Glutamatergic neuron (in vitro differentiated cells): Measurements from ENCODE around the gene NF1. TPM values are rescaled to one million over a fixed set of nuclear protein-coding genes. Genes with fewer than 3 reads are reported as not detected.

ENCODE experiments used
- DNase-seq: peaks from one replicate; pipeline ENCODE4 v3.0.0; 2022
- H3K27ac Mint-ChIP-seq: one replicate; pipeline ENCODE4 v1.8.0; 2020; ENCODE audit warnings: mild to moderate bottlenecking, mixed read lengths, inconsistent platforms; ENCODE audit not compliant: unreplicated experiment
- H3K27me3 Mint-ChIP-seq: one replicate; pipeline ENCODE4 v1.8.0; 2020; ENCODE audit warnings: mild to moderate bottlenecking, moderate library complexity, mixed read lengths, inconsistent platforms; ENCODE audit not compliant: unreplicated experiment
- H3K36me3 Mint-ChIP-seq: one replicate; pipeline ENCODE4 v1.8.0; 2020; ENCODE audit warnings: mild to moderate bottlenecking, mixed read lengths, inconsistent platforms; ENCODE audit not compliant: unreplicated experiment
- H3K4me1 Mint-ChIP-seq: one replicate; pipeline ENCODE4 v1.8.0; 2020; ENCODE audit warnings: mild to moderate bottlenecking, low read depth, mixed read lengths, inconsistent platforms; ENCODE audit not compliant: unreplicated experiment
- H3K4me3 Mint-ChIP-seq: one replicate; pipeline ENCODE4 v1.8.0; 2020; ENCODE audit warnings: mild to moderate bottlenecking, mixed read lengths, inconsistent platforms; ENCODE audit not compliant: unreplicated experiment
- H3K9me3 Mint-ChIP-seq: one replicate; pipeline ENCODE4 v1.8.0; 2020; ENCODE audit warnings: mild to moderate bottlenecking, moderate library complexity, mixed read lengths, inconsistent platforms; ENCODE audit not compliant: unreplicated experiment
- CTCF ChIP-seq: fragments of 200-600 bp; sonication (generic); IDR thresholded peaks from one replicate; pipeline ENCODE4 v1.5.0; 2021; ENCODE audit not compliant: partially characterized antibody, unreplicated experiment
- total RNA-seq: library from RNA; stranded (reverse); fragmentation: NEBNext Ultra II Directional; extraction: Animal tissue kit (Norgen Biotek cat#: 25700); gene quantifications from one replicate; pipeline ENCODE4 v1.2.1, GENCODE V29; 2021; ENCODE audit not compliant: unreplicated experiment

NF1 gene
- total RNA-seq, 1 donor from 2014 or later: 87.6 TPM

- TF ChIP-seq CTCF: no peak
- Mint-ChIP-seq H3K27ac (peak overlapping the region; percentile 85), H3K9me3 (no peaks in the 10 kb centered on the region), H3K4me1 (peaks cover 10% of the 10 kb centered on the region), H3K36me3 (no peaks in the 10 kb centered on the region), H3K27me3 (peaks cover 3% of the 10 kb centered on the region), H3K4me3 (no peak overlapping the region)
- DNase-seq: no peak
These were observed 174.8 kb downstream of the NF1 start for GRCh38 chr17:31269578-31269983.

- Mint-ChIP-seq H3K4me1 (peaks cover 10% of the 10 kb centered on the region), H3K4me3 (no peak overlapping the region), H3K36me3 (no peaks in the 10 kb centered on the region), H3K27me3 (peaks cover 3% of the 10 kb centered on the region), H3K9me3 (no peaks in the 10 kb centered on the region), H3K27ac (peak overlapping the region; percentile 65)
- no peak for DNase-seq
- no peak for TF ChIP-seq CTCF
These were observed 177.5 kb downstream of the NF1 start for GRCh38 chr17:31272236-31272635.

GRCh38 chr17:31272803-31273202 lies 178.0 kb downstream of the NF1 start:
- no peak overlapping the region for H3K27ac Mint-ChIP-seq
- no peak for TF ChIP-seq CTCF
- H3K4me1 Mint-ChIP-seq: peaks cover 10% of the 10 kb centered on the region
- peaks cover 1% of the 10 kb centered on the region for H3K36me3 Mint-ChIP-seq
- DNase-seq: no peak
- H3K27me3 Mint-ChIP-seq: peaks cover 3% of the 10 kb centered on the region
- H3K9me3 Mint-ChIP-seq: no peaks in the 10 kb centered on the region
- H3K4me3 Mint-ChIP-seq: no peak overlapping the region

GRCh38 chr17:31273516-31273915 lies 178.7 kb downstream of the NF1 start:
- Mint-ChIP-seq H3K36me3 (peaks cover 6% of the 10 kb centered on the region), H3K27ac (no peak overlapping the region), H3K27me3 (peaks cover 3% of the 10 kb centered on the region), H3K4me1 (peaks cover 10% of the 10 kb centered on the region), H3K9me3 (peaks cover 1% of the 10 kb centered on the region), H3K4me3 (no peak overlapping the region)
- no peak for DNase-seq
- TF ChIP-seq CTCF: no peak

- H3K27me3 Mint-ChIP-seq: peaks cover 3% of the 10 kb centered on the region
- peaks cover 6% of the 10 kb centered on the region for H3K4me1 Mint-ChIP-seq
- H3K4me3 Mint-ChIP-seq: no peak overlapping the region
- DNase-seq: no peak
- no peak overlapping the region for H3K27ac Mint-ChIP-seq
- H3K9me3 Mint-ChIP-seq: peaks cover 1% of the 10 kb centered on the region
- H3K36me3 Mint-ChIP-seq: peaks cover 6% of the 10 kb centered on the region
- TF ChIP-seq CTCF: no peak
These were observed 179.5 kb downstream of the NF1 start for GRCh38 chr17:31274252-31274651.
